ENCODE results near the gene SNX5. TPM values are rescaled to one million over a fixed set of nuclear protein-coding genes. Genes with fewer than 3 reads are reported as not detected.

The SNX5 gene
- total and polyA plus RNA-seq, 2 of the 13 experiments (the other 11 are each of a cell fraction or from before 2014, with no cell fraction given), result 664 to 1,040 TPM

DNA sequence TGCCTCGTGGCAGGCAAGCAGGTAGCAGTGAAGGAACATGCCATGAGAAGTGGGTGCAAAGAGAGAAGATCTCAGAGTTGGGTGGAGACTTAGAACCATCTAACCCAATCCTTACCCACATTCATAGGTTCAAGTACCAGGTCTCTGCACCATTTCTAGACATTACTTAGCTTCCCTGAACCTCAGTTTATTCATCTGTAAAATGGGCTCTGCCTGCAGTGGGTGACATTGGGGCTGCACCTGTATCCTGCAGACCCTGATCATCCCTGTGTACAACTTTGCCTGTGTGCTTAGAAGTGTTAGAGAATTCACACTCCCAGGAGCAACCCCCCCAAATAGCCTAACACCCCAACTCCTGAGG, 42.7 kb downstream of the SNX5 start:
- in situ Hi-C loops (cut with HindIII; ENCODE audit: extremely low pct_ligation_motif_present, low pct_unique_long_range_greater_than_20kb), result no loop called here
- Histone ChIP-seq H3K9ac (ENCODE audit: insufficient read depth, low read depth, low read length) (no peak overlapping the region), H2AFZ (ENCODE audit: low read length) (no peak overlapping the region), H4K20me1 (ENCODE audit: insufficient read depth, low read length) (no peaks in the 10 kb centered on the region), H3K79me2 (ENCODE audit: insufficient read depth, low read length) (no peaks in the 10 kb centered on the region), H3K4me3 (replicated peaks in 1 of 3; ENCODE audit: insufficient read depth in 1 of 3, low read depth in 2 of 3, low read length in 3 of 3) (no peak overlapping the region), H3K4me1 (ENCODE audit: insufficient read depth, low read length) (peaks cover 32% of the 10 kb centered on the region), H3K27ac (ENCODE audit: extremely low read length, insufficient read depth, low read length) (no peak overlapping the region), H3K36me3 (replicated peaks in 1 of 2; ENCODE audit: control insufficient read depth in 1 of 2, insufficient read depth in 2 of 2, low read length in 2 of 2) (no peaks in the 10 kb centered on the region), H3K9me3 (ENCODE audit: low read length) (0 out of 2 replicates have a peak, but pooled peaks cover 1% of the 10 kb centered on the region), H3K4me2 (ENCODE audit: low read depth, low read length) (no peak overlapping the region), H3K27me3 (ENCODE audit: control insufficient read depth in 1 of 2, insufficient read depth in 2 of 2, low read length in 2 of 2) (peaks cover 8 to 36% of the 10 kb centered on the region in 2 experiments; a peak in 3 of 5 replicates)
- intact Hi-C loops (cut with micrococcal nuclease; ENCODE audit: unreplicated experiment), result loop anchor here (1.0 kb wide), 1 partner anchor 44 kb away; no protein-coding TSS in a partner anchor
- ChIA-PET CTCF (ENCODE audit: low intra/inter-chr PET ratio, low total read pairs) (no interaction called here), POLR2A (no interaction called here)
- TF ChIP-seq ZNF629 (CRISPR knock-in tag; conservative IDR thresholded peaks at IDR 0.05), result peak; percentile 94
- TF ChIP-seq ZBTB44 (CRISPR knock-in tag; IDR thresholded peaks at IDR 0.05), result no peak
- TF ChIP-seq ZMYM3 (CRISPR knock-in tag; IDR thresholded peaks at IDR 0.05), result peak; percentile 72; the same call in 1 of the 2 replicates
- no peak for DNase-seq (ENCODE audit: low spot score)
- ATAC-seq, result no peak
- no TSS peak for BruUV-seq (replicated peaks)
- 9% methylated on average over 1 of the region's 1 CpG for WGBS (ENCODE audit: low lambda C conversion rate)
- FAIRE-seq, result no peak

- POLR2A ChIA-PET, result no interaction called here
- ATAC-seq, result peak; percentile 29
- TF ChIP-seq ZNF878 (CRISPR knock-in tag; IDR thresholded peaks at IDR 0.05) (no peak), HOXA7 (CRISPR knock-in tag; IDR thresholded peaks at IDR 0.05) (no peak), PHF8 (CRISPR knock-in tag; IDR thresholded peaks at IDR 0.05) (no peak), CBX2 (IDR thresholded peaks at IDR 0.05; ENCODE audit: low read depth, low read length) (no peak), CBX2 (CRISPR knock-in tag; IDR thresholded peaks at IDR 0.05; ENCODE audit: low read depth) (no peak), CC2D1A (CRISPR knock-in tag; IDR thresholded peaks at IDR 0.05) (no peak), ZSCAN22 (CRISPR knock-in tag; IDR thresholded peaks at IDR 0.05) (no peak), SAP130 (CRISPR knock-in tag; IDR thresholded peaks at IDR 0.05; ENCODE audit: low read depth) (no peak), ZC3H13 (CRISPR knock-in tag; IDR thresholded peaks at IDR 0.05) (no peak), TGIF2 (CRISPR knock-in tag; IDR thresholded peaks at IDR 0.05) (no peak), STAT5B (CRISPR knock-in tag; IDR thresholded peaks at IDR 0.05) (no peak), MTA3 (CRISPR knock-in tag; IDR thresholded peaks at IDR 0.05) (no peak)
- TF ChIP-seq, protein P1, sequence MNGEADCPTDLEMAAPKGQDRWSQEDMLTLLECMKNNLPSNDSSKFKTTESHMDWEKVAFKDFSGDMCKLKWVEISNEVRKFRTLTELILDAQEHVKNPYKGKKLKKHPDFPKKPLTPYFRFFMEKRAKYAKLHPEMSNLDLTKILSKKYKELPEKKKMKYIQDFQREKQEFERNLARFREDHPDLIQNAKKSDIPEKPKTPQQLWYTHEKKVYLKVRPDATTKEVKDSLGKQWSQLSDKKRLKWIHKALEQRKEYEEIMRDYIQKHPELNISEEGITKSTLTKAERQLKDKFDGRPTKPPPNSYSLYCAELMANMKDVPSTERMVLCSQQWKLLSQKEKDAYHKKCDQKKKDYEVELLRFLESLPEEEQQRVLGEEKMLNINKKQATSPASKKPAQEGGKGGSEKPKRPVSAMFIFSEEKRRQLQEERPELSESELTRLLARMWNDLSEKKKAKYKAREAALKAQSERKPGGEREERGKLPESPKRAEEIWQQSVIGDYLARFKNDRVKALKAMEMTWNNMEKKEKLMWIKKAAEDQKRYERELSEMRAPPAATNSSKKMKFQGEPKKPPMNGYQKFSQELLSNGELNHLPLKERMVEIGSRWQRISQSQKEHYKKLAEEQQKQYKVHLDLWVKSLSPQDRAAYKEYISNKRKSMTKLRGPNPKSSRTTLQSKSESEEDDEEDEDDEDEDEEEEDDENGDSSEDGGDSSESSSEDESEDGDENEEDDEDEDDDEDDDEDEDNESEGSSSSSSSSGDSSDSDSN (CRISPR knock-in tag; IDR thresholded peaks at IDR 0.05), result no peak
Observed at GRCh38 chr20:17925141-17925939, 43.3 kb downstream of the SNX5 start.

More at GRCh38 chr20:17925141-17925939, 43.3 kb downstream of the SNX5 start:
- H3K4me2 ChIP-seq (ENCODE audit: low read depth, low read length), result peak overlapping the region; percentile 45
- DNase-seq (ENCODE audit: low spot score) (no peak), FAIRE-seq (no peak)
- peaks cover 32% of the 10 kb centered on the region for H3K4me1 ChIP-seq (ENCODE audit: insufficient read depth, low read length)
- H3K79me2 ChIP-seq (ENCODE audit: insufficient read depth, low read length), result no peaks in the 10 kb centered on the region
- no TSS peak for BruUV-seq (replicated peaks)
- CTCF ChIA-PET (ENCODE audit: low intra/inter-chr PET ratio, low total read pairs), result no interaction called here
- no peaks in the 10 kb centered on the region for H4K20me1 ChIP-seq (ENCODE audit: insufficient read depth, low read length)
- WGBS (ENCODE audit: low lambda C conversion rate), result 15% methylated on average over 11 of the region's 11 CpGs
- H3K9ac ChIP-seq (ENCODE audit: insufficient read depth, low read depth, low read length), result no peak overlapping the region
- peaks cover 8 to 36% of the 10 kb centered on the region in 2 experiments; a peak in 3 of 5 replicates for H3K27me3 ChIP-seq (ENCODE audit: control insufficient read depth in 1 of 2, insufficient read depth in 2 of 2, low read length in 2 of 2)
- in situ Hi-C loops (cut with HindIII; ENCODE audit: extremely low pct_ligation_motif_present, low pct_unique_long_range_greater_than_20kb) (no loop called here), intact Hi-C loops (cut with micrococcal nuclease; ENCODE audit: unreplicated experiment) (loop anchor here (1.0 kb wide), 1 partner anchor 43 kb away; no protein-coding TSS in a partner anchor)
- H2AFZ ChIP-seq (ENCODE audit: low read length), result no peak overlapping the region
- no peaks in the 10 kb centered on the region for H3K9me3 ChIP-seq (ENCODE audit: low read length)
- H3K27ac ChIP-seq (ENCODE audit: extremely low read length, insufficient read depth, low read length), result no peak overlapping the region
- H3K4me3 ChIP-seq (replicated peaks in 1 of 3; ENCODE audit: insufficient read depth in 1 of 3, low read depth in 2 of 3, low read length in 3 of 3), result 0 out of 6 replicates have a peak overlapping the region, but pooled peaks of 1 of the 3 experiments have one; percentile 13
- H3K36me3 ChIP-seq (replicated peaks in 1 of 2; ENCODE audit: control insufficient read depth in 1 of 2, insufficient read depth in 2 of 2, low read length in 2 of 2), result no peaks in the 10 kb centered on the region
